ENCODE data around the gene URI1.
"Not testable (repeated sequence)": the region's sequence is repeated elsewhere in the genome, so short reads cannot be mapped to it uniquely, and the experiment has no call there.

Gene URI1

DNA sequence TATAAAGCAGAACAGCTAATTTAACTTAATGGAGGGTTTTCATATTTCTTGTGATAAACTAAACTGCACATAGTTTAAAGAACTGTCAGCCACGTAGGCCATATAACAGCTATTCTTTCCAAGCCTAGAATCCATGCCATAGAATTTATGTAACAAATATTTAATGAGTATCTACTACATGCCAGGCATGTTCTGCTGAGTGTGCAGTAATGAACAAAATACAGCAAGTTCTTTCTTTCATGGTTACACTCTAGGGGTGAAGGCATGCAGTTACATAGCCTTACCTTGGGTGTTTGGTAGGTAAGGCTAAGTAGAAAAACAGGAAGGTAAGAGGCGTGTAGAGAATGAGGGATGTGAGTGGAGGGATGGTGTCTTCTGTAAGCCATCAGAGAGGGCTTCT lies 4.6 kb downstream of the URI1 start:
- H3K27ac Mint-ChIP-seq = no peak overlapping the region
- intact Hi-C loops (cut with micrococcal nuclease) = loop anchor here (10.0 kb wide), 2 partner anchors 232 to 342 kb away; partner anchors contain the start of genes C19orf12 and POP4

DNA sequence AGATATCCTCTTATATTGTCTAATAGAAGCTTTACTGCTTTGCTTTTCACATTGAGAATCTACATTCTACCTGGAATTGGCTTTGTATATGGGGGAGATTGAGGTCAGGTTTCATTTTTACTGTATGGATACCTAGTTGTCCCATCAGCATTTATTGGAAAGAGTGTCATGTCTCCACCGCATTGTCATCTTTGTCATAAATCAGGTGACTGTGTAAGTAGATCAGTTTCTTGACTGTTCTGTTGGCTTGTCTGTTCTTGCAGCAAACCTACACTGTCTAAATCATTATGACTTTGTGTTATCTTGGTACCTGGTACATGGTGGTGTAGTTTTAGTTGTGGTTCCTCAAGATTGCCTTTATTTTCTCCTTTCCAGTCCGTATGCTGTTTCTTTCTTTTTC lies 5.8 kb downstream of the URI1 start:
- intact Hi-C loops (cut with micrococcal nuclease) = loop anchor here (10.0 kb wide), 2 partner anchors 233 to 343 kb away; partner anchors contain the start of genes C19orf12 and POP4

More for the DNA sequence above, 4.6 kb downstream of the URI1 start:
- Mint-ChIP-seq H3K36me3 (ENCODE audit: low read depth) (peaks cover 13% of the 10 kb centered on the region), H3K27me3 (no peaks in the 10 kb centered on the region), H3K9me3 (no peaks in the 10 kb centered on the region), H3K4me3 (no peak overlapping the region), H3K4me1 (ENCODE audit: low read depth) (peaks cover 43% of the 10 kb centered on the region)

DNA sequence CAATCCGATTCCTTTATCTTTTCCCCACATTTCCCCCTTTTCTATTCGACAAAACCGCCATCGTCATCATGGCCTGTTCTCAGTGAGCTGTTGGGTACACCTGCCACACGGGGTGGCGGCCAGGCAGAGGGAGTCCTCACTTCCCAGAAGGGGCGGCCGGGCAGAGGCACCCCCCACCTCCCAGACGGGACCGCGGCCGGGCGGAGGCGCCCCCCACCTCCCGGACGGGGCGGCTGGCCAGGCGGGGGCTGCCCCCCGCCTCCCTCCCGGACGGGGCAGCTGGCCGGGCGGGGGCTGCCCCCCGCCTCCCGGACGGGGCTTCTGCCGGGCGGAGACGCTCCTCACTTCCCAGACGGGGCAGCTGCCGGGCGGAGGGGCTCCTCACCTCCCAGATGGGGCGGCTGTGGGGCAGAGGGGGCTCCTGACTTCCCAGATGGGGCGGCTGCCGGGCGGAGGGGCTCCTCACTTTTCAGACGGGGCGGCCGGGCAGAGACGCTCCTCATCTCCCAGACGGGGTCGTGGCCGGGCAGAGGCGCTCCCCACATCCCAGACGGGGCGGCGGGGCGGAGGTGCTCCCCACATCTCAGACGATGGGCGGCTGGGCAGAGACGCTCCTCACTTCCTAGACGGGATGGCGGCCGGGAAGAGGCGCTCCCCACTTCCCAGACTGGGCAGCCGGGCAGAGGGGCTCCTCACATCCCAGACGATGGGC lies 6.9 kb downstream of the URI1 start:
- H3K4me3 Mint-ChIP-seq = not testable (repeated sequence)
- intact Hi-C loops (cut with micrococcal nuclease) = loop anchor here (10.0 kb wide), 2 partner anchors 234 to 344 kb away; partner anchors contain the start of genes C19orf12 and POP4

More for the DNA sequence above, 5.8 kb downstream of the URI1 start:
- Mint-ChIP-seq H3K36me3 (ENCODE audit: low read depth) (peaks cover 8% of the 10 kb centered on the region), H3K9me3 (no peaks in the 10 kb centered on the region), H3K4me3 (no peak overlapping the region), H3K27ac (no peak overlapping the region), H3K4me1 (ENCODE audit: low read depth) (peaks cover 52% of the 10 kb centered on the region), H3K27me3 (no peaks in the 10 kb centered on the region)

DNA sequence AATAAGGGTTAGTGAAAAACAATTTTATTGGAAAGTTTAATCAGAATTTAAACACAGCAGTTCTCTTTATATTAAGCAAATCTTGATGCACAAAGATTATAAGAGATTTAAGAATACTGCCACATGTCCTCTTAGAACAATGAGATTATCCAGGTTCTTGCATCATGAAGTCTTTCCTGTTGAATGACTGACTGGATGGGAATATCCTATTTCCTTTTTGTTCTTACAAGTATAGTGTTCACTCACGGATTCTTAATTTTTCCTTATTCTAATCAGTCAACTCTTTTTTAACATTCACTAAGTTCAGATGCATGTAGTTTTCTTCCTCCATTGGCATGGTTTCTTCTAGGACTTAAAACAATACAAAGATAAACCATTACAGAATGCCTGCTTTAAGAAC lies 10.1 kb downstream of the URI1 start:
- peaks cover 7% of the 10 kb centered on the region for H3K36me3 Mint-ChIP-seq (ENCODE audit: low read depth)
- peaks cover 24% of the 10 kb centered on the region for H3K4me1 Mint-ChIP-seq (ENCODE audit: low read depth)
- no peaks in the 10 kb centered on the region for H3K27me3 Mint-ChIP-seq
- H3K27ac Mint-ChIP-seq = no peak overlapping the region
- H3K4me3 Mint-ChIP-seq = no peak overlapping the region
- intact Hi-C loops (cut with micrococcal nuclease) = no loop called here
- H3K9me3 Mint-ChIP-seq = no peaks in the 10 kb centered on the region

More for the DNA sequence above, 6.9 kb downstream of the URI1 start:
- H3K36me3 Mint-ChIP-seq (ENCODE audit: low read depth); H3K27ac Mint-ChIP-seq; H3K9me3 Mint-ChIP-seq; H3K27me3 Mint-ChIP-seq: not testable (repeated sequence)
- H3K4me1 Mint-ChIP-seq (ENCODE audit: low read depth) = peaks cover 44% of the 10 kb centered on the region

DNA sequence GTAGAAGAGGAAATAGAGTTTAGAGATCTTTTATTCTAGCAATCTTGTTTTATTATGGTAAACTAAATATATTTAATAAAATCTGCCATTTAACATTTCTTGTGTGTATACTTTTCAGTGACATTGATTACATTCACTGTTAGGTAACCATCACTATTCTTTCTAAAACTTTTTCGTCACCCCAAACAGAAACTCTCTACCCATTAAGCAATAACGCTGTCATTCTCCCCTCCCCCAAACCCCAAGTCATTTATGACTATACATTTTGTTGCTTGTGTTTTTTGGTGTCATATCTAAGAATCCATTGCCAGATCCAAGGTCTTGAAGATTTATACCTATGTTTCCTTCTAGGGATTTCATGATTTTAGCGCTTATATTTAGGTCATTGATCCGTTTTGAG lies 10.6 kb downstream of the URI1 start:
- no peaks in the 10 kb centered on the region for H3K9me3 Mint-ChIP-seq
- H3K27ac Mint-ChIP-seq = no peak overlapping the region
- H3K4me3 Mint-ChIP-seq = no peak overlapping the region
- peaks cover 24% of the 10 kb centered on the region for H3K4me1 Mint-ChIP-seq (ENCODE audit: low read depth)
- H3K27me3 Mint-ChIP-seq = no peaks in the 10 kb centered on the region
- peaks cover 7% of the 10 kb centered on the region for H3K36me3 Mint-ChIP-seq (ENCODE audit: low read depth)
- intact Hi-C loops (cut with micrococcal nuclease) = no loop called here

DNA sequence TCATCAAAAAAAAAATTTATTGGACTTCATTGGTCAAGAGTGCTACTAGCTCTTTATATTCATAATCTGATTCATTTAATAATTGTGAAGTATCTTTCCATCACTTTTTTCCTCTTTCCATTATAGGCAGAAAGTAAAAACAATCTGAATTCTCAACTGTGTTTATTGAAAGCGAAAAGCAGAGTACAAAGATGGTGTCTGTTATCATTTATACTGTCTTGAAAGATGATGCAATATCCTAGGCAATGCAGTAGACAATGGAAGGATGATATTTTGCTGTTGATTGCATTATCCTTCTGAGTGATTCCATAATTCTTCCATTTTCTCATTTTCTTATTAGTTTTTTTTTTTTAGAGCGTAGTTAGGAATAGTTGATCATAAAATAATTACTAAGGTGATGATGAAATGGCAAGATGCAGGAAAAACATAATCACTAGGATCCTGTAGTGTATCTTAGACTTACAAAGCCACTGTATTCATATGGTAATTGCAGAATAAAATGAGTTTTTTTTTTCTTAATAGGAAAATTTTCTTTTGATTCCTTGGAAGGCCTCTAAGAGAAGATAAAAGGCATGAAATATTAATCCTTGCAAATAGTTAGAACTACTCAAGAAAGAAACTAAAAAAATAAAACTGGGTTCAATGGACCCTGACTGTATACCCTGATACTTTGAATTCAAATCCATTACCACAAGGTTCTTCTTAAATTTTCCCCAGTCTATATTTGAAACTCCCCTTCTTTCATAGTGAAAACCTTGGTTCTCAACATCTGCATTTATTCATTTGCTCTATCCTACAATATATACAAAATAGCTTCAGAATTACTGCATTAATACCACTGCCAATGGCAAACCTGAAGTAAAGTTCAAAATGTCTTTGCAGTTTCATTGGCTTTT lies 11.6 kb downstream of the URI1 start:
- no peaks in the 10 kb centered on the region for H3K9me3 Mint-ChIP-seq
- no peaks in the 10 kb centered on the region for H3K27me3 Mint-ChIP-seq
- intact Hi-C loops (cut with micrococcal nuclease) = no loop called here
- H3K4me3 Mint-ChIP-seq = no peak overlapping the region
- H3K36me3 Mint-ChIP-seq (ENCODE audit: low read depth) = peaks cover 9% of the 10 kb centered on the region
- H3K27ac Mint-ChIP-seq = no peak overlapping the region
- H3K4me1 Mint-ChIP-seq (ENCODE audit: low read depth) = peaks cover 24% of the 10 kb centered on the region

DNA sequence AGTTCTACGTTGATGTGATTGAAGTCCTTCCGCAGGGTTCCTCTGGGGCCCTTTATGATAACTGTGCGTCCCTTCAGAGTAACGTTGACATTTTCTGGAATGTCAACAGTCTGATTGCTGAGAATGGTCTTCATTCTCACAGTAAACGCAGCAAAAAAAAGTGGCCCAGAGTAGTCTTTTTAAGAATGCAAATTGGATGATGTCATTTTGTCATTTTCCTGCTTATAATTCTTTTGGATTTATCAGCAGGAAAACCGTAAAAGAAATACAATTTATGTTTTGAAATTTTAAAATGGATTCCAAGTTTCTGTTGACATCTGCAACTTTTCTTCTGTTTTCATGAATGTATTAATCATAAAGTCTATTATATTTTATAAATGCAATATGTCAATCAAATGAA lies 14.8 kb downstream of the URI1 start:
- H3K4me3 Mint-ChIP-seq = no peak overlapping the region
- no peaks in the 10 kb centered on the region for H3K9me3 Mint-ChIP-seq
- intact Hi-C loops (cut with micrococcal nuclease) = no loop called here
- H3K4me1 Mint-ChIP-seq (ENCODE audit: low read depth) = peaks cover 14% of the 10 kb centered on the region
- H3K27ac Mint-ChIP-seq = no peak overlapping the region
- peaks cover 8% of the 10 kb centered on the region for H3K36me3 Mint-ChIP-seq (ENCODE audit: low read depth)
- no peaks in the 10 kb centered on the region for H3K27me3 Mint-ChIP-seq

DNA sequence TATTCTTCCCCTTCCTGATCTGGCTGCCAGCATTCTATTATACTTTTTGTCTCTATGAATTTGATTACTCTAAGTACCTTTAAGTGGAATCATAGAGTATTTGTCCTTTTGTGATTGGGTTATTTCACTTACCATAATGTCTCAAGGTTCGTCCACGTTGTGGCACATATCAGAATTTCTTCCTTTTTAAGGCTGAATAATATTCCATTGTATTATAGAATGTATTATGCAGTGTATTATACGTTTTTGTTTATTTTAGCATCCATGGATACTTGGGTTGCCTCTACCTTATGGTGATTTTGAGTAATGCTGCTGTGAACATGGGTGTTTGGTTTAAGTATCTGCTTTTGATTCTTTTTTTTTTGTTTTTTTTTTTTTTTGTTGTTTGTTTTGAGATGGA lies 19.3 kb downstream of the URI1 start:
- Mint-ChIP-seq H3K27ac (no peak overlapping the region), H3K4me1 (ENCODE audit: low read depth) (peaks cover 39% of the 10 kb centered on the region), H3K36me3 (ENCODE audit: low read depth) (peaks cover 8% of the 10 kb centered on the region), H3K4me3 (no peak overlapping the region), H3K27me3 (no peaks in the 10 kb centered on the region), H3K9me3 (no peaks in the 10 kb centered on the region)
- intact Hi-C loops (cut with micrococcal nuclease) = no loop called here

DNA sequence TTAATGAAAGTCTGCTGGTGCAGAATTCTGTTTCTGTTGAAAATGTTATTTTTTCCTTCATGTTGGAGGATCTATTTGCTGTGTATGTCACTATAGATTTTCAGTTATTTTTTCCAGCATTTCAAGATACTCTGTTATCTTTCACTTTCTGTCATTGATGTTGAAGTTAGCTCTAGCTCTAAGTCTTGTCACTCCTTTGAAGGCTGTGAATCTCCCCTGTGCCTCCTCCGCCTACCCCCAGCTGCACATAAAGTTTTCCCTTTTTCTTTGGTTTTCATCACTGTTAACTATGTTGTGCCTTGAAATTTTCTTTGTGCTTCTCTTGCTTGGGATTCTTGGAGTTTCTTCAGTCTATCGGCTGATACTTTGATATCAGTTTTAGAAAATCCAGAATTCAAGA lies 20.8 kb downstream of the URI1 start:
- intact Hi-C loops (cut with micrococcal nuclease) = no loop called here
- no peaks in the 10 kb centered on the region for H3K9me3 Mint-ChIP-seq
- H3K27ac Mint-ChIP-seq = no peak overlapping the region
- peaks cover 8% of the 10 kb centered on the region for H3K36me3 Mint-ChIP-seq (ENCODE audit: low read depth)
- no peaks in the 10 kb centered on the region for H3K27me3 Mint-ChIP-seq
- H3K4me3 Mint-ChIP-seq = no peak overlapping the region
- peaks cover 46% of the 10 kb centered on the region for H3K4me1 Mint-ChIP-seq (ENCODE audit: low read depth)

DNA sequence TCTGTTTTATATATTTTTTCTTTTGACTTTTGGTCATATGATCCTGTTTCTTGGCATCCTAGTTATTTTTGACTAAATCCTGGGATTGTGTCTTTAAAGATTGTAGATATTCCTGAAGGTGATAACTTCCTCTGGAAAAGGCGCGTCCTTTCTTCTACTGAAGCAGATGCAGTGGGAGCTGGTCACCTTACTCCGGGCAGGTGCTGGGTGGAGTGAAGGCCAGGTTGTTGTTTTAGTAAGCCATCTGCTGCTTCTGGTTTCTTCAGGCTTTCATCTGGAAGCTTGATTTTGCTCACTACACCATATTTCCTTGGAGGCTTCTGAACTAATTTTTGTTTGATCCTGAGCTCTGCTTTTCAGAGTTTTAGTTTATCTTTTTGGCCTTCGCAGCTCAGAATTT lies 21.5 kb downstream of the URI1 start:
- intact Hi-C loops (cut with micrococcal nuclease) = no loop called here
- Mint-ChIP-seq H3K4me3 (no peak overlapping the region), H3K36me3 (ENCODE audit: low read depth) (peaks cover 6% of the 10 kb centered on the region), H3K9me3 (no peaks in the 10 kb centered on the region), H3K4me1 (ENCODE audit: low read depth) (peaks cover 46% of the 10 kb centered on the region), H3K27ac (peak overlapping the region; percentile 32), H3K27me3 (no peaks in the 10 kb centered on the region)

DNA sequence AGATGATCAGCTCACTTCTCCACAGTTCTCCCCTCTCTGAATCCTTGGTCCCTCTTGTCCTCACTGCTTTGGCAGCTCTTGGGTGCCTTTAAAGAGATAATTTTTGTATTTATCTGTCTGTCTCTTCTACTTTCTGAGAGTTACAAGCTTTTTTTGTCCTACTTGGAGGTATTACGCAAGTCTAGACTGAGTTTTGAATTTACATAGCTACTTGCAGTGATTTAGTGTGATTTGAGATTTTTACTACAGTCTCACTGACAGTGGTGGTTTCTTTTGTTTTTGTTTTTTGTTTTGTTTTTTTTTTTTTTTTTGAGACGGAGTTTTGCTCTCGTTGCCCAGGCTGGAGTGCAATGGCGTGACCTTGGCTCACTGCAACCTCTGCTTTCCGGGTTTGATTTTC lies 22.1 kb downstream of the URI1 start:
- Mint-ChIP-seq H3K27me3 (no peaks in the 10 kb centered on the region), H3K4me3 (no peak overlapping the region), H3K4me1 (ENCODE audit: low read depth) (peaks cover 51% of the 10 kb centered on the region), H3K36me3 (ENCODE audit: low read depth) (no peaks in the 10 kb centered on the region), H3K27ac (peak overlapping the region; percentile 32), H3K9me3 (no peaks in the 10 kb centered on the region)
- intact Hi-C loops (cut with micrococcal nuclease) = no loop called here

DNA sequence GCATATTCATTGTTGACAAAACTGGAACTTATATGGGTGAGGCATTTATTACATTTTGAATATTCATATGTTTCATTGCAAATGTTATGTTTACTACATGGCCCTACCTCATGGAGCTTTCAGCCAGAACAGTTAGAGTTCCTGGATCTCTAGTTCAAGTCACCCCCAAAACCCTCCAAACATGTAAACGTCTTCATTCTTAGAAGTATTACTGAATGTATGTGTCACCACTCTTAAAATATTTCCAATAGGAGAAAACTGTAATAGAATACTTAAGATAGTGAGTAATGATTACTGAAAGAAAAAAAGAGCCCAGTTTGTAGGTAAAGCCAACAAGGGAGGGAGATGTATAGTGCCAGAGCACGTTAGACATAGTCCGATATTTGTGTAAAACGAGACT lies 23.5 kb downstream of the URI1 start:
- no peak overlapping the region for H3K27ac Mint-ChIP-seq
- no peaks in the 10 kb centered on the region for H3K36me3 Mint-ChIP-seq (ENCODE audit: low read depth)
- intact Hi-C loops (cut with micrococcal nuclease) = no loop called here
- H3K4me1 Mint-ChIP-seq (ENCODE audit: low read depth) = peaks cover 51% of the 10 kb centered on the region
- no peaks in the 10 kb centered on the region for H3K27me3 Mint-ChIP-seq
- no peak overlapping the region for H3K4me3 Mint-ChIP-seq
- H3K9me3 Mint-ChIP-seq = no peaks in the 10 kb centered on the region

DNA sequence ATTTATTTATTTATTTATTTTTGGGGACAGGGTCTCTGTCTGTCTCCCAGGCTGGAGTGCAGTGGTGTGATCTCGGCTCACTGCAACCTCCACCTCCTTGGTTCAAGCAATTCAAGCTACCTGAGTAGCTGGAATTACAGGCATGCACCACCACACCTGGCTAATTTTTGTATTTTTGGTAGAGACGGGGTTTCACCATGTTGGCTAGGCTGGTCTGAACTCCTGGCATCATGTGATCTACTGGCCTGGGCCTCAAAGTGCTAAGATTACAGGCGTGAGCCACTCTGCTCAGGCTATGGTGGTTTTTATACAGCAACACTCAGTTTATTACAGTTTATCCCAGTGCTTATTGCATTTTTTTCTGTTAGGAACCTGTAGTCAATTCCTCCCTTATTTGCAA lies 24.1 kb downstream of the URI1 start:
- H3K4me1 Mint-ChIP-seq (ENCODE audit: low read depth) = peaks cover 49% of the 10 kb centered on the region
- intact Hi-C loops (cut with micrococcal nuclease); H3K9me3 Mint-ChIP-seq; H3K27ac Mint-ChIP-seq; H3K27me3 Mint-ChIP-seq; H3K36me3 Mint-ChIP-seq (ENCODE audit: low read depth); H3K4me3 Mint-ChIP-seq: not testable (repeated sequence)

DNA sequence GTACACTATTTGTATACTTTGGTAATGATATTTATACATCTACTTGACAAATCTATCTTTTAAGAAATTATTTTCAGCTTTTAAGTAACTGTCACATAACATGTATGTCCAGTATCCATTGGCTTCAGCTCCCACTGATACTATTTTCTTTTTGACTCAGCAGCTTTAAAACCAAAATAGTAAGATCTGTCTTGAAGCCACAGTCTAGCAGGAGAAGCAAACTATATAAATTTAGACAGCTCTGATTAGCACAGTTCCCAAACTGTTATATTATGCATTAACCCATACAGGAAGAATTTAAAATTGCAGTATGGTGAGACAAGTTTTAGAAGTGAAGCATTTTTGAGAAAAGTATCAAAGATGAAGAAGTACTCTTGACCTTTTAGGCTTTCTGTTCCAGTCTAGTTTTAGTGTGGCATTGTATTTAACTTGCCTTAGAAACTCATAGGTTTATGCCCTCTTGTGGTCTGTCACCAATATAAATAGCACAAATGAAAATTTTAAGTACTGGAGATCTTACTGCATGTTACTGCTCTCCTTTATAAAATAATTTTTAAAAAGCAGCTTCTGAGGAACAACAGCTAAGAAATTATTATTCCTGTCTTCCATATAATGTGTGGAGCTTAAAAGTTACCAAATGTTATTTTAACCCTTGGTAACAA lies 24.7 kb downstream of the URI1 start:
- Mint-ChIP-seq H3K9me3 (no peaks in the 10 kb centered on the region), H3K4me1 (ENCODE audit: low read depth) (peaks cover 46% of the 10 kb centered on the region), H3K4me3 (no peak overlapping the region), H3K27ac (no peak overlapping the region), H3K36me3 (ENCODE audit: low read depth) (no peaks in the 10 kb centered on the region), H3K27me3 (no peaks in the 10 kb centered on the region)
- intact Hi-C loops (cut with micrococcal nuclease) = no loop called here

Measured in dendritic cell treated with granulocyte-macrophage colony-stimulating factor and Interleukin-4, amounts not matched to agents 40 ng/mL and 50 ng/mL, for 4 days (primary cell).